ENCODE data around the gene LURAP1L.

LURAP1L gene, protein sequence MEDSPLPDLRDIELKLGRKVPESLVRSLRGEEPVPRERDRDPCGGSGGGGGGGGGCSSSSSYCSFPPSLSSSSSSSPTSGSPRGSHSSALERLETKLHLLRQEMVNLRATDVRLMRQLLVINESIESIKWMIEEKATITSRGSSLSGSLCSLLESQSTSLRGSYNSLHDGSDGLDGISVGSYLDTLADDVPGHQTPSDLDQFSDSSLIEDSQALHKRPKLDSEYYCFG

DNA sequence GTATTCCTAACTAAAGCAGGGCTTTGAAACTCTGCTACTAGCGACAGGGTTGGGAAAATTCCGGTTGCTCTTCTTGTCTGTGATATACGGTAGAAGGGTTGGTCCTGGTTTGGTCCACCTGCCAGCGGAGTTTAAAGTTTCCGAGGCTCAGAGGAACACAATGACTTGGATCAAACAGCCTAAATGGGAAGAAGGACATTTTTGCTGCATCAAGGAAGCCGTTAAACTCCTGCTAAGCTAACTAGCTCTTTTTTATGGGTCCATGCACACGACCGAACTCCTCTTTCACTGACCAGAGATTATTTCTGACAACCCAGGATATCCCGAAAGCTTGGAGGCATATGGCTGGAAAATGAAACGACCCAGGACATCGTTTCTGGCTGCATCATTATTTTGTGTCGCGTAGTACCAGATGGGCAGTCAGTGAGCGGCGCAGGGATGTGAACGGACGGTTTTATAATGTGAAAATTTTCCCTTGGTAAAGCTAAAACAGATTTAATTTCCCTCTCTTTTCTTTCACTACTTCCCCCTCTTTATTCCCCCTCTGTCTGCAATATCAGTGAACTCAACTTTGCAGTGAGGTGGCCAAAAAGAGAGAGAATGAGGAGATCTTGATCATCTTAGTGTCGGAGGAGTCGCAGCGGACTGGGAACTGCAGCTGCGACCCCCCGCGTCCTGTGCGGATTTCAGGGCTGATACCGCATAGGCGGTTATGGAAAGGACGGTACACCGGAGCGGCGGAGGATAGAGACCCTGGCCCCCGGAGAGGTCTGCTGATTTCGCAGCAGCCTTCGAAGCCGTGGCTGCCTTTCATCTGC, at the start of gene LURAP1L:
TSS of gene LURAP1L (plus strand) at position 160 of the 818 bp plus-strand sequence. CDS start 696 bp downstream, outside the sequence.
- no peak for DNase-seq (ENCODE audit: low read depth in 1 of 2, low spot score in 1 of 2)

DNA sequence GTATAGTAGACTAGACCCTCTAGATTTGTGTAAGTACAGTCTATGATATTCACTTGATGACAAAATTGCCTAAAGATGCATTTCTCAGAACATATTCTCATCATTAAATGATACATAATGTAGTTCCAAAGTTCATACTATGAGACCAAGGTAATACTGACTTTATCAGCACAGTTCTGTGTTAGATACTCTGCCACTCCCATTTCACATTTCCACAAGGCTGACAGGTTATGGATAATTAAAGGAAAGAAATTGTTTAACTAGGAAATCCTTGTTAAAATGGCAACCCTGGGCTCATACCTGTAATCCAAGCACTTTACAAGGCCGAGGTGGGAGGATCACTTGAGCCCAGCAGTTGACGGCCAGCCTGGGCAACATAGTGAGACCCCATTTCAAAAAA, 48.0 kb upstream of the LURAP1L start:
- DNase-seq (ENCODE audit: low read depth in 1 of 2, low spot score in 1 of 2), result no peak

DNA sequence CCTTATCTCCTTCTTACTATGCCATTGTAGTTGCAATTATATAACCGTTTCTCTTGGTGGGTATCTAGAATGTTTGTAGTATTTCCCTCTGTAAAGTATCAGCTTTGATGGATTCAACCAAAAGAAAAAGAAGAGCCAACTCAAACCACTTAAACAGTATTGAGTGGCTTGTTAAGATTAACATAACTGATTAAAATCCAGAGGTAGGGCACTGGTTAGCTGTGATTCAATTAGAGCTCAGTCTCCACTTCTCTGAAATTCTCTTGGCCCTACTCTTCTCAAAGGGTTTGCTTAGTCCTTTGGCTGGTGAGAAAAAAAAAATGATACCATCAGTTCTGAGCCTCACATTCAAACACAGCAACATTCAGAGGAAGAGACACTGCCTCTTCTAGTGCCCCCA, 44.6 kb upstream of the LURAP1L start:
- no peak for DNase-seq (ENCODE audit: low read depth in 1 of 2, low spot score in 1 of 2)

DNA sequence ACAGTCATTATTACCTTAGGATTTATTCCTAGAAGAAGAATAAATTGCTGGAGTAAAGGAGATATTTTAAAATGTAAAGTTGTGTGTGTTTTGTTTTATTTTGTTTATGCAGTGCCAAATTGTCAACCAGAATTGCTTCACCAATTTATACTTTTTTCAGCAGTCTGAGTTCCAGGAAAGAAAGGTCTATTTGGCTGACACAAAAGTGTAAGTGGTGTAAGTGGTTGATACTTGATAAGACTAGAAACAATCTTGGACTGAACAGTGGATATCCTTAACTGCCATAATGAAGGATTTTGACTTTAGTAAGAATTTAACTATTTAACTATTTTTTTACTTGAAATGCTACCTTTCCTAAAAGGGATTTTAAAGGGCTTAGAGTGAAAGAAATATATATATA, 43.9 kb upstream of the LURAP1L start:
- no peak for DNase-seq (ENCODE audit: low read depth in 1 of 2, low spot score in 1 of 2)

DNA sequence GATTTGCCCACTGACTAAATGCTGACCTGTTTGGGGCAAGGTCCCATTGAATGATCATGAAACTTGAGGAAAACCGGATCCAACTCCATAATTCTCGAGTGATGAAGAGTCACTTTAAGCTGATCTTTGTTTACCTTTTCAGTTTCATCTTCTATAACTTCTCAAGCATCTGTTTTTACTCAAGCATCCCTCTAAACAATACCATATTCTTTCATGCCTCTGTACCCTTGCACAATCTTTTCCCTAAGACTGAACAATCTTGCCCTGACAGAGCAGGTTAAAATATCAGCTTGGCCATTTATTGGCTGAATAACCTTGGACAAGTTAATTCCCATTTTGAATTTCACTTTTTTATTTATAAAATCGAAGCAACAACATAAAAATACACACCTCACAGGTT, 41.8 kb upstream of the LURAP1L start:
- DNase-seq (ENCODE audit: low read depth in 1 of 2, low spot score in 1 of 2), result no peak

DNA sequence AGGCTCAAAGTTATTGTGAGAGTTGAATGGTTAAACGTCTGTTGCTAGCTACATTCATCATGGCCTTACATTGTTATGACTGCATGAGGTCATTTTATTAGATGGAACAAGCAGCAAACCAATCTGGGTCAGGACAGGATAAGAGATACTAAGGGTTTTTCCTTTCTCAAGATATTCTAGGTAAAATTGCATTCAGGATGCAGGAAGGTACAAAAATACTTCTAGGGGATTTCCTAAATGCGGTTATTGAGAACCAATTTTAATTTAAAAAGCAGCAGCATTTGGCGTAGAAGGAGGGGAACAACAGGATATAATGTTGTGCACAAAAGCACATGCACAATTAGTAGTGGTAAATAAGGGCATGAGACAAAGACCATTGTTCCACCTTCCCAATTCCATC, 39.2 kb upstream of the LURAP1L start:
- DNase-seq (ENCODE audit: low read depth in 1 of 2, low spot score in 1 of 2), result no peak

DNA sequence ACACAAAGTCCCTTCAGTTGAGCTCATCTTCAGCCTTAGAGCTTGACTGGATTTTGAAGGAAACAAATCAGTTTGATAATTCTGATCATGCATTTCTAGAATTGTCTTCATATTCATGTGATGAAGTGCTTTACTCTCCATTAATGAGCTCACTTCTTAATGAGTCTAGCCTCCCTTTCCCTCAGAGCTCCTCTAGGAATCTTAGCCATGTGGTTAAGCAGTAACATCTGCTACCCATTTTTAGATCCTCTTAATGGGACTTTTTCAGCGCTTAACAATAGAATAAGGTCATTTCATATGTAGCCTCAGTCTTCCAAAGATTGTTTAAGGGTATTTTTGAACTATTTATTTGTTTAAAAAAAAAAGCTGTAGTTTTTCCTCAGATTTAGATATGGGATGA, 36.9 kb upstream of the LURAP1L start:
- DNase-seq (ENCODE audit: low read depth in 1 of 2, low spot score in 1 of 2), result no peak

DNA sequence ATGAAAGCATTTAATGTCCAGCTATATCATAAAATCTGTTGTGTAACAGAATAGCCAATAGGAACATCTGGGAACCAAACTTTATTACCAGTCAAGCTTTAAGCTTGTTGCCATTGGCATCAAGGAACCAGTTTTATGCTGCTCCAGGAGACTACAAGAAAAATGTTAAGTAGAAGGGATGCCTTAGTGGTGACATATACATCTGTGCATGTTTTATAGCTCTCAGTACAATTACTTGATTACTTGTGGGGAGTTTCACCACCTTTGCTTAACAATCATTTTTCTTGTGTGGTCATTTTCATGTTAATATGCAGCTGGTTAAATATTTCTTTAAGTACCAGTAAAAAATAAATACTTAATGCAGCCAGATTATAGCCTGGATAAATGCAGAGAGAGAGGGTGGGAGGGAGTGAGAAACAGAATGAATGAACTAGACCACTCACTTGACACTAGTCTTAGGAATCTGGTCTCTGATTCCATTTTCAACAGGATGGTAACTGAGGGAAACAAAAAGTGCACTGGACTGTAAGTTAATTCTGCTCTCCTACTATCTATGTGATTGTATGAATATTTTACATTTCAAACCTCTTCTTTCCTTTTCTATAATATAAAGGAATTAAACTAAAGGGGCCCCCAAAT, 35.7 kb upstream of the LURAP1L start:
- DNase-seq (ENCODE audit: low read depth in 1 of 2, low spot score in 1 of 2), result no peak

DNA sequence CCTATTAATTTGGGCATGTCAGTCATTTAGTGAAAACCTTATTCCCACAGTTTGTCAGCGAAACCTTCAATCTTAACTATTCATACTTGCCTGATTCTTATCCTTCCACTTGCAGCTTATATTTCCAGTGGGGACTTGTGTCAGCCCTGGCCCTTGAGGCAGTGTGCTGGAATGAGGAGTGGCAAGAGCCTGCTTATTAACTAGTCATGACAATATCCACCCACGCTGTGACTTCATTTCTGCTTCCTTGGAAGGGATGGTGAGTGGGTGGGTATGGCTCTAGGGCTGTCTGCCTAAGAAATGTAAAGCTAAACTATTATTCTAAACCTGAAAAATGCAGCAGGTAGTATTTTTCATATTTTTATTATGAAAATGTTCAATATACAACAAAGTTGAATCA, 34.0 kb upstream of the LURAP1L start:
- no peak for DNase-seq (ENCODE audit: low read depth in 1 of 2, low spot score in 1 of 2)

DNA sequence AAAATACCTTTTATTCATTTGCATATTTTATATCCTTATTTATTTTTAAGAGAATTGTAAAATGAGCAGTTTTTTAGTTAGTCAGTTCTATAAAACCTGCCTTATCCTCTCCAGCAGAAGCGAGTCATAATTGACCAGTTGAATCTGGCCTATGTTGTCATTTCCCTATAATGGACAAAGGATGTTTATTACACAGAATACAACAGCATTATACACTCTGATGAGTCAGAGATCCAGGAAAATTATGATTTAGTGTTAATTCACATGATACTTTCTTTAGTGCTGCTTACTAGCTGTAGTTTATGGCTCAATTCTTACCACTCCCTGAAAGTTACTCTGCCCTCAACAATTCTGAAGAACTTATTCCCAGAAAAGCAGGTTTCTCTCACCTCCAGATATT, 26.8 kb upstream of the LURAP1L start:
- no peak for DNase-seq (ENCODE audit: low read depth in 1 of 2, low spot score in 1 of 2)

DNA sequence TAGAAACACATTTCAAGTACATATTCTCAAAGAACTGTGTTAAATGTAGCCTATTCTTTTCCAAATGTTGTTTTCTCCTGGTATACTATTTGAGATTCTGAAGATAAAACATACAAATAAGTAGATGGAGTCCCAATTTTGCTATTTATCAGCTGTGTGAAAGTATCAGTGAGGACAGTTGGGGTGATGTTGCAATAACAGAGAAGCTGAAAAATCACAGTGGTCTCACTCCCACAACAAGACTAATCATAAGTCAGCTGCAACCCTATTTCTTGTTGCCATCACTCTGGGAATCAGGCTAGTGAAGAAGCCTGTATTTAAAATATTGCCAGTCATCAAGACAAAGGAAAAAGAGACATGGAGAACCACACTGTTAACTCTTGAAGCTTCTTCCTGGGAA, 25.9 kb upstream of the LURAP1L start:
- no peak for DNase-seq (ENCODE audit: low read depth in 1 of 2, low spot score in 1 of 2)

DNA sequence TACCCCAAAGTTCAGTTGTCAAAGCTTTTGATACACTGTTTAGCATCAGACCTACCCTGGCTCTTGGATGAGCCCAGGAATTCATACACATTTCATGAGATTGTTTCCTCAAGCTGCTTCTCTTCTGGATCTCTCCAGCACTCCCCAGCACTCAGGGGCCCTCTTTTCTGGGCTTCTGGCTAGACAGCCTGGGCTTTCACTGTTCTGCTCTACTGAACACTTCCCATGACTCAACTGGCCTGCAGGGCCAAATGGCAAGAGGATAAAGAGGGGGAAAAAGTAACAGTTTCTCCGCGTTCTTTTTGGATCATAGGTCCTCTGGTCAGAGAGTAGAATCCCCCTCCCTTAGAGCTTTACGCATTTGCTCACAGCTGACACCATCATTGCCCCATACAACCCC, 20.9 kb upstream of the LURAP1L start:
- no peak for DNase-seq (ENCODE audit: low read depth in 1 of 2, low spot score in 1 of 2)

DNA sequence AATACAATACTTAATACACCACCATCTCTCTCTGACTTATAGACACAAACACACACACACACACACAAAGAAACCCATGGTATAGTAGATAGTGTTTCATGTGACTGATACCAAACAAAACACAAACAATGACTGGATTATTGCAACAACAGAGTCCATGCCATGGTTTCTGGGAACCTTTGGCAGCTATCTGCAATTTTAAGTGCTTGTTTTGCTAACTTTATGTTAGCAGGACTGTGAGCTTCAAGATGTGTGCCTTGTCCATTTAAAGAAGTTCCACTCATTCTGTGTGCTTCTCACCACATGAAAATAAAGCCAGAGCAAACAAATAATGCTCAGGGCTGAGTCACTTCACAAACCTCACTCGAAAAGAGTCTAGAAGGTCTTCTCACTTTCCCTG, 15.1 kb upstream of the LURAP1L start:
- no peak for DNase-seq (ENCODE audit: low read depth in 1 of 2, low spot score in 1 of 2)

DNA sequence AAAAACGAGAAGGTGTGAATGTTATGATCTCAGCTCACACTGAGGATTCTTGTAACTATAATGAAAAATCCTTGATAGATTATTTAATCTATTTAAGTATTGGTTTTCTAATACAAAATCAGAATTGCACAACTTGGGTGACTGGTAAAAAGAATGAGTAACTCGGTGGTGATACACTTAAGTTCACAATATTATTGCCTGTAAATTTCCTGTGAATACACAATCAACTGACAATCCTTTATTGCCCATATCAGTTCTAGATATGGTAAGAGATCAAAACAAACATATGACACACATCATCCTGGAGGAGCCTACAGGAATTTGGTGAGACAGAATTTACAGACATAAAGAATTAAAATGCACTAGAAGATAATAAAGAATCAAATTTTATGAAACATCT, 14.1 kb upstream of the LURAP1L start:
- no peak for DNase-seq (ENCODE audit: low read depth in 1 of 2, low spot score in 1 of 2)

DNA sequence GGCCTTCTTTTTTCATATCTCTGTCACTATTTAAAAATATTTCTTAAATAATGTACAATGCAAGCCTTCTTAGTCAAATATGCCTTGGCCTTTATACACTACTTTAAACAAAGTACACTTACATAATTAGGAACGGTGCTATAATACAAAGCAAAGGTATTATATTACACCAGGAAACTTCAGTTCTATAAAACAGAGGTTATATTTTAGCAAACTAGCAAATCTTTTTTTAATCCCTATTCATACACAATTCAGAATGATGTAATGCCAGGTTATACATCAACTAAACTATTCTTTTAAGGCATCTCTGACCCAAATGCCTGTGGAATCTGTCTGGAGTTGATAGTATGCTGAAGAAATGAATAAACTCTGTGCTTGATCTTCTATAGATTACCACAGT, 10.7 kb upstream of the LURAP1L start:
- DNase-seq (ENCODE audit: low read depth in 1 of 2, low spot score in 1 of 2), result no peak

DNA sequence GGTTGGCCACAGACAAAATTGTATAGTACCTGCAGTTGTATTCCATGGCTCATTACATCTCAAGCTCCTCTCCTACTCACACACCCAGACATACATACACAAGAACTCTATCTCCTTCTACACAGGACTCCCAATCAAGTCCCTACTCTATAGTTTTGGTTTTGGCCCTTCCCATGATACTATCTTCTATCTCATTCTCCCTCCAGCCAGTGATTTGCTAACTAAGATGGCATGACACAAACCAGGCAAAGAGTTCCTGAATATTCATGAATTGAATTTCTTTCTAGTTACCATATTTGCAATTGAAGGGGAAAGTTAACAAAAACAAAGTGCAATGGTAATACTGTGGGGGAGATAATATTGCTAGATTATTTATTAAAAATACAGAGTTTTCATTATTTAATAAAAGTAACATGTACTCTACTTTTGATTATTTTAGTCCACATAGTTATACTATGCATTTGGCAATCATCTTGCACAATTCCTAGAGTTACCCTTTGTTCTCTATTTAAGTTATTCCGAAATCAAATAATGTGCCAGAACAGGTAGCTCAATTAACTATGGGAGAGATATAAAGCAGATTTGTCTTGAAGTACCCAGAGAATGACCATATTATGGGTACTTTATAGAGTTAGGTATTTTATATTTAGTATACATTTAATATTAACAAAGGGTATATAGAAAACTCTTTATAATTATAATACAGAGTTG, 9.6 kb upstream of the LURAP1L start:
- DNase-seq (ENCODE audit: low read depth in 1 of 2, low spot score in 1 of 2), result no peak

DNA sequence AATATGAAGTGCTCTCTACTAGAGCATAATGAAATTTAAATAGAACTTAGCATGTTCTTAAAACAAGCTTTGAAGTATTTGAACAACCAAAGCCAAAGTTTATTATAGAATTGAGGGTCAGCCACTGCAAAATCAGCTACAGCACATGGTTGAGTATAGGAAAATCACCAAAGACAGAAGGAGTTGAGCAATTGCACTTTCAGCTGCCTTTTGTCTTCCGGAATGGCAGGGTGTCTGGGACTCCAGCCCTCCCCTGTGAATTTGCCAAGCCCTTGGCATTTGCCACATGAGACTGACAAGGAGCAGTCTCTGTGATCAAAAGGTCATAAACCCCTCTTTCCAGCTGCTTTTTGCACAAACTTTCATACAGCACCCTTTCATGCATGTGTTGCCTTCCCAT, 8.5 kb upstream of the LURAP1L start:
- no peak for DNase-seq (ENCODE audit: low read depth in 1 of 2, low spot score in 1 of 2)

DNA sequence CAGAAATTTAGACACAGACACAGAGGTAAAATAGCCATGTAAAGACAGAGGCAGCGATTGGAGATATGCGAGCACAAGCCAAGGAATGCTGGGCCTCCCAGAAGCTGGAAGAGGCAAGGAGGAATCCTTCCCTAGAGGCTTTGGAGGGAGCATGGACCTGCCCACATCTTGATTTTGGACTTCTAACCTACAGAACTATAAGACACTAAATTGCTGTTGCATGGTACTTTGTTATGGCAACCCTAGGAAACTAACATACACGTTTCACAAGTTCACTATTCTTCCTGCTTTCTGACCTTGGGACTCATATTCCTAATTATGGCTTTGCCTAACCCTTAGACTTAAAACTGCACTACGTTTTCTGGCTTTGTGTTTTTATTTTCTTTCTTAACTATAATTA, 4.6 kb upstream of the LURAP1L start:
- DNase-seq (ENCODE audit: low read depth in 1 of 2, low spot score in 1 of 2), result no peak

DNA sequence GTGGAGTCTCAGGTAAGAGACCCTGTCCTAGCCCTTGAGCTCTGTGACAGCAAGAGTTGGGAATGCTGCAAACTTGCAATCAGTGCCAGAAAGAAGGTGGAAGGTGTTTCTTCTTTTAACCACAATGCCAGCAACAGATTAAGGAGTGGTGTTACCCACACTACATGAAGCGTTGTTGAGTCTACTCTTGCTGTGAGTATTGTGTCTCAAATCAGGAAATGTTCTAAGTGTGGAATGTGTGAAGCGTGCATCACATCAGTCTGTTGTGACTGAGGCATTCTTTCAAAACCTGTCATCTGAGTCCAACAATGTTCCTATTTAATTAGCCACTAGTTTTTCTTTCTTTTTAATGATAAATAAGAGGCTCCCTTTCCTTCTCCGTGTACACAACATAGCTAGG, 2.9 kb upstream of the LURAP1L start:
- DNase-seq (ENCODE audit: low read depth in 1 of 2, low spot score in 1 of 2), result no peak

DNA sequence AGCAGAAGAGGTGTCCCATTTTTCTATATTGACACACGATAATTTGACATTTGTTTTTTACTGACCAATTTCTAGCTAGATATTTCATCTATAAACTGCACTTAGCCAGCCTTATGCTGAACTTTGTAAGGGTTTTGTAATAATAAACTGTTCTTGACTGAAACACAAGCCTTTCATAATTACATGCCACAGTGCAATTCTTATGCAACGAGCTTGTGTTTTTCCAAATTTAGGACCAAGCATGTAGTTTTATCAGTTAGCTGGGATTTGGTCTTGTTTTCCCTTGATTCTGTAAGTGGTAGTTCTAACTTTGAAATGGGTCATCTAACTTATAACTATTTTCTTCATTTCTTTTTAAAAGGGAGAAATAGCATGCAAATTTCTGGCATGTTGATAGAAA, 1.3 kb upstream of the LURAP1L start:
- no peak for DNase-seq (ENCODE audit: low read depth in 1 of 2, low spot score in 1 of 2)

DNA sequence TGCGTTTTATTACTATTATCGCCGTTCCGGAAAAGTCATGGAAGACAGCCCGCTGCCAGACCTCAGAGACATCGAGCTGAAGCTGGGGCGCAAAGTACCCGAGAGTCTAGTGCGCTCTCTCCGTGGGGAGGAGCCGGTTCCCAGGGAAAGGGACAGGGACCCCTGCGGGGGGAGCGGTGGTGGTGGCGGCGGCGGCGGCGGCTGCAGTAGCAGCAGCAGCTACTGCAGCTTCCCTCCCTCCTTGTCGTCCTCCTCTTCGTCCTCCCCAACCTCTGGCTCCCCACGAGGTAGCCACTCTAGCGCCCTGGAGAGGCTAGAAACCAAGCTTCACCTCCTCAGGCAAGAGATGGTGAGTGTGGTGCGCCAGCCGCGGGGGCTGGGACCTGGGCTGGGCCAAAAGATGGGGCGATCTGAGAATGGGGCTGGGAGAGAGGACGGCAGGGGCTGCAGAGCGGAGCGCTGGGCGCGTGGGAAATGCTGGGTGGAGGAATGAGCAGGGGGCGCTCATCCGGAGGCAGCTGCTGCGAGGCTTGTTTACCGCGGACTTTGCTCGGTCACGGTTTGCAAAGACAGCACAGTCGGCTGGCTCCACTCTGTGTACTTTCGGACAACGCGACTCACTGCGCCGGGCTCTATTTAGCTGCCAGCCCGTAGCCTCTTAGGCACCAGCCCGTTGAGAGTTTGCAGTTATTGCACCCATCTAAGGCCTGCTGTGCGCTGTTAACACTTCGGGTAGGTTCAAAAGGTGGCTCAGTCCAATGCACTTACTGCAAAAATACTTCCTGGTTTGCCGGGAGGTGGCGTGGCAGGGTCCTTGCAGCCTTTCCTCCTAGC, 1.1 kb downstream of the LURAP1L start:
- no peak for DNase-seq (ENCODE audit: low read depth in 1 of 2, low spot score in 1 of 2)
